ENCODE results near the gene DNAH14.

DNA sequence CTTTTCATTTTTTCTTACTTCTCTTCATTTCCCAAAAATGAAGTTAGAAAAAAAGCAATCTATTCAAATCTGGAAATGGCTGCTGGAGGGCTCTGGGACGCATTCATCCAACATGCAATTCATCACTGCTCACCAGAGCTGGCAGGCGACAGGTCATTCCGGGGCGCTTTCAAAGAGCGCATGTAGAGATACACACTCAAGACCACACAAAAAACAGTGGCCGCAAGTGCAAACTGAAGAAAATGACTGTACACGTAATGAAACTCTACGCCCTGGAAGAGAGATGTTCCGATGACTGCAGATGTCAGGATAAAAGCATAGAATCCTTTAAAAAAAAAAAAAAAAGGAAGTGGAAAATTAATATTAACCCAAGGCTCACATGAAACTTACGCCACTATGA lies 482.8 kb downstream of the DNAH14 start:
- TF ChIP-seq, protein P1, sequence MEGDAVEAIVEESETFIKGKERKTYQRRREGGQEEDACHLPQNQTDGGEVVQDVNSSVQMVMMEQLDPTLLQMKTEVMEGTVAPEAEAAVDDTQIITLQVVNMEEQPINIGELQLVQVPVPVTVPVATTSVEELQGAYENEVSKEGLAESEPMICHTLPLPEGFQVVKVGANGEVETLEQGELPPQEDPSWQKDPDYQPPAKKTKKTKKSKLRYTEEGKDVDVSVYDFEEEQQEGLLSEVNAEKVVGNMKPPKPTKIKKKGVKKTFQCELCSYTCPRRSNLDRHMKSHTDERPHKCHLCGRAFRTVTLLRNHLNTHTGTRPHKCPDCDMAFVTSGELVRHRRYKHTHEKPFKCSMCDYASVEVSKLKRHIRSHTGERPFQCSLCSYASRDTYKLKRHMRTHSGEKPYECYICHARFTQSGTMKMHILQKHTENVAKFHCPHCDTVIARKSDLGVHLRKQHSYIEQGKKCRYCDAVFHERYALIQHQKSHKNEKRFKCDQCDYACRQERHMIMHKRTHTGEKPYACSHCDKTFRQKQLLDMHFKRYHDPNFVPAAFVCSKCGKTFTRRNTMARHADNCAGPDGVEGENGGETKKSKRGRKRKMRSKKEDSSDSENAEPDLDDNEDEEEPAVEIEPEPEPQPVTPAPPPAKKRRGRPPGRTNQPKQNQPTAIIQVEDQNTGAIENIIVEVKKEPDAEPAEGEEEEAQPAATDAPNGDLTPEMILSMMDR (IDR thresholded peaks at IDR 0.05), result no peak
- TF ChIP-seq POLR2A (IDR thresholded peaks at IDR 0.05), result no peak

All from body of pancreas (tissue), 4 donors.